H1 (cell line): ENCODE data around the gene CWC27. TPM values are rescaled to one million over a fixed set of nuclear protein-coding genes. Genes with fewer than 3 reads are reported as not detected.

Experiments
- ATF2 ChIP-seq: IDR thresholded peaks from 2 replicates; pipeline ENCODE4 v1.6.1; 2012; ENCODE audit warnings: low read length, inconsistent platforms
- polyA plus RNA-seq, 7 experiments: library from polyadenylated mRNA; depleted of rRNA in 3 of 7; stranded (reverse) in 5 of 7; unstranded in 2 of 7; fragments of >200 nt in 5 of 7; fragments of 200-250 nt in 2 of 7; gene quantifications; 1 replicate in 5 of 7; 2 replicates in 1 of 7; 4 replicates in 1 of 7; pipeline versions ENCODE4 v1.2.1 to v1.2.3, GENCODE V29; 2011 to 2013; ENCODE audit warnings: missing spikeins in 2 of 7, mixed read lengths in 2 of 7
- total RNA-seq: library from RNA; stranded (reverse); fragmentation: NEBNext Ultra II Directional; extraction: Animal tissue kit (Norgen Biotek cat#: 25700); gene quantifications from 2 replicates; pipeline ENCODE4 v1.2.1, GENCODE V29; 2021

CWC27 gene
- total and polyA plus RNA-seq, 2 of the 8 experiments (the other 6 are each of a cell fraction or from before 2014, with no cell fraction given) = 24.9 to 43.4 TPM

GRCh38 chr5:64971990-64972389, 203.3 kb downstream of the CWC27 start (continued):
- no peak for TF ChIP-seq ATF2
